ENCODE results near the gene PRODH.
"Not testable (repeated sequence)": the region's sequence is repeated elsewhere in the genome, so short reads cannot be mapped to it uniquely, and the experiment has no call there.

DNA sequence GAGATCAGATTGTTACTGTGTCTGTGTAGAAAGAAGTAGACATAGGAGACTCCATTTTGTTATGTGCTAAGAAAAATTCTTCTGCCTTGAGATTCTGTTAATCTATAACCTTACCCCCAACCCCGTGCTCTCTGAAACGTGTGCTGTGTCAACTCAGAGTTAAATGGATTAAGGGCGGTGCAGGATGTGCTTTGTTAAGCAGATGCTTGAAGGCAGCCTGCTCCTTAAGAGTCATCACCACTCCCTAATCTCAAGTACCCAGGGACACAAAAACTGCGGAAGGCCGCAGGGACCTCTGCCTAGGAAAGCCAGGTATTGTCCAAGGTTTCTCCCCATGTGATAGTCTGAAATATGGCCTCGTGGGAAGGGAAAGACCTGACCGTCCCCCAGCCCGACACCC is 2.6 kb upstream of the PRODH start:
- not testable (repeated sequence) for TF ChIP-seq SP1 (IDR thresholded peaks at IDR 0.05); BHLHE40 (IDR thresholded peaks at IDR 0.05; ENCODE audit: borderline replicate concordance); NFRKB (IDR thresholded peaks at IDR 0.05); ELF4 (IDR thresholded peaks at IDR 0.05); SUZ12 (IDR thresholded peaks at IDR 0.05); FOXA1 (IDR thresholded peaks at IDR 0.05); TARDBP (IDR thresholded peaks at IDR 0.05); LEF1 (IDR thresholded peaks at IDR 0.05; ENCODE audit: borderline replicate concordance); ZNF384 (IDR thresholded peaks at IDR 0.05); ARNT (IDR thresholded peaks at IDR 0.05); FOXM1 (IDR thresholded peaks at IDR 0.05; ENCODE audit: borderline replicate concordance); HDGF (IDR thresholded peaks at IDR 0.05; ENCODE audit: borderline replicate concordance); L3MBTL2 (conservative IDR thresholded peaks at IDR 0.05)
- TF ChIP-seq, protein P1, sequence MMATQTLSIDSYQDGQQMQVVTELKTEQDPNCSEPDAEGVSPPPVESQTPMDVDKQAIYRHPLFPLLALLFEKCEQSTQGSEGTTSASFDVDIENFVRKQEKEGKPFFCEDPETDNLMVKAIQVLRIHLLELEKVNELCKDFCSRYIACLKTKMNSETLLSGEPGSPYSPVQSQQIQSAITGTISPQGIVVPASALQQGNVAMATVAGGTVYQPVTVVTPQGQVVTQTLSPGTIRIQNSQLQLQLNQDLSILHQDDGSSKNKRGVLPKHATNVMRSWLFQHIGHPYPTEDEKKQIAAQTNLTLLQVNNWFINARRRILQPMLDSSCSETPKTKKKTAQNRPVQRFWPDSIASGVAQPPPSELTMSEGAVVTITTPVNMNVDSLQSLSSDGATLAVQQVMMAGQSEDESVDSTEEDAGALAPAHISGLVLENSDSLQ (IDR thresholded peaks at IDR 0.05), result not testable (repeated sequence)

Data from HEK293T (cell line).